DOHH2 (cell line): ENCODE data around the gene CASS4.
A peak's percentile ranks its signal among the peaks of the same experiment; 100 is the strongest.

Experiments used
- H3F3A ChIP-seq: fragments of 200-600 bp; sonication (generic), shearing (Covaris generic); 2 replicates; pipeline ENCODE4 v1.6.0; 2016; ENCODE audit warnings: antibody characterized with exemption, mild to moderate bottlenecking; ENCODE audit not compliant: control insufficient read depth, insufficient read depth
- H3K27ac ChIP-seq: fragments of 200-600 bp; sonication (generic); 2 replicates; pipeline ENCODE4 v1.5.1; 2014; ENCODE audit warnings: low read depth, mild to moderate bottlenecking, low read length, moderate library complexity
- H3K27me3 ChIP-seq: fragments of 200-600 bp; sonication (generic); 2 replicates; pipeline ENCODE4 v1.6.1; 2014; ENCODE audit warnings: mild to moderate bottlenecking, low read length, mixed read lengths; ENCODE audit not compliant: control insufficient read depth
- H3K36me3 ChIP-seq: fragments of 200-600 bp; sonication (generic); 2 replicates; pipeline ENCODE4 v1.6.1; 2014; ENCODE audit warnings: mild to moderate bottlenecking, low read length, moderate library complexity, mixed read lengths; ENCODE audit not compliant: control insufficient read depth
- H3K4me1 ChIP-seq: fragments of 200-600 bp; sonication (generic); 2 replicates; pipeline ENCODE4 v1.6.1; 2014; ENCODE audit warnings: mild to moderate bottlenecking, low read length, mixed read lengths; ENCODE audit not compliant: control insufficient read depth
- H3K4me2 ChIP-seq: fragments of 200-600 bp; sonication (generic); 2 replicates; pipeline ENCODE4 v1.6.0; 2014; ENCODE audit warnings: mild to moderate bottlenecking, low read length, moderate library complexity
- H3K4me3 ChIP-seq: fragments of 200-600 bp; sonication (generic); 2 replicates; pipeline ENCODE4 v1.5.1; 2014; ENCODE audit warnings: mild to moderate bottlenecking, low read length, mixed read lengths
- H3K79me2 ChIP-seq: fragments of 200-600 bp; sonication (generic); 2 replicates; pipeline ENCODE4 v1.6.1; 2014; ENCODE audit warnings: mild to moderate bottlenecking, low read length, mixed read lengths; ENCODE audit not compliant: control insufficient read depth
- H3K9me2 ChIP-seq: fragments of 200-600 bp; sonication (generic); replicated peaks from 2 replicates; pipeline ENCODE4 v1.6.1; 2014; ENCODE audit warnings: mild to moderate bottlenecking, low read length, mixed read lengths; ENCODE audit not compliant: control insufficient read depth
- H3K9me3 ChIP-seq: fragments of 200-600 bp; sonication (generic); 2 replicates; pipeline ENCODE4 v1.6.1; 2014; ENCODE audit warnings: antibody characterized with exemption, low read length, mixed read lengths; ENCODE audit not compliant: control insufficient read depth, insufficient read depth
- H4K20me1 ChIP-seq: fragments of 200-600 bp; sonication (generic); 2 replicates; pipeline ENCODE4 v1.6.0; 2014; ENCODE audit warnings: low read depth, mild to moderate bottlenecking, antibody characterized with exemption, low read length, moderate library complexity; ENCODE audit not compliant: control insufficient read depth, insufficient read depth
- EZH2phosphoT487 ChIP-seq: fragments of 200-600 bp; sonication (generic); IDR thresholded peaks from 2 replicates; pipeline ENCODE4 v1.6.1; 2017; ENCODE audit warnings: borderline replicate concordance, mild to moderate bottlenecking, antibody characterized with exemption, low read length, moderate library complexity, mixed read lengths
- TF ChIP-seq, protein P1 (sequence below): fragments of 200-600 bp; sonication (generic); IDR thresholded peaks from one replicate; pipeline ENCODE4 v1.5.1; 2014; ENCODE audit warnings: antibody characterized with exemption, mild to moderate bottlenecking, low read depth, low read length; ENCODE audit not compliant: poor library complexity, severe bottlenecking

CASS4 gene

DNA sequence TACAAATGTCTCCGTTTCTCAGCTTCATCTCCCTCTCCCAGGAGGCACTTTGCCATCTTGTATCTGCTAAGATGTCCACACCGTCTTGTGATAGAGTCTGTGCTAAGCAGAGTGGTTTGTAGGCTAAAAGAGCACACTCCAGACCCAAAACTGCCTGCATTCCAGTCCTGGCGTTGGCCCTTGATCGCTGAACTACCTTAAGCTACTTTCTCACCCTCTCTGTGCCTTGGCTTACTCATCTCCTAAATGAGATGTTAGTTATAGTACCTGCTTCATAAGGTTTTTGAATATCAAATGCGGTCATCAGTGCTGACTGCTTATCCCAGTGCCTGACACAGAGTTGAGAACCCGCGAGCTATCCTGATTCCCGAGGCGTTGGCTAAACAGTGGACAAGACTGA, 14.0 kb downstream of the CASS4 start:
- H3K36me3 ChIP-seq = no peaks in the 10 kb centered on the region
- no peak overlapping the region for H3K4me3 ChIP-seq
- no peaks in the 10 kb centered on the region for H3K9me2 ChIP-seq
- H3K79me2 ChIP-seq = no peaks in the 10 kb centered on the region
- H3K4me2 ChIP-seq = no peak overlapping the region
- H3K27ac ChIP-seq = no peak overlapping the region
- H3K27me3 ChIP-seq = no peaks in the 10 kb centered on the region; the same call in 1 of the 2 replicates
- H3F3A ChIP-seq = no peaks in the 10 kb centered on the region
- no peaks in the 10 kb centered on the region for H3K9me3 ChIP-seq
- peaks cover 29% of the 10 kb centered on the region for H3K4me1 ChIP-seq
- no peaks in the 10 kb centered on the region for H4K20me1 ChIP-seq
- TF ChIP-seq, protein P1, sequence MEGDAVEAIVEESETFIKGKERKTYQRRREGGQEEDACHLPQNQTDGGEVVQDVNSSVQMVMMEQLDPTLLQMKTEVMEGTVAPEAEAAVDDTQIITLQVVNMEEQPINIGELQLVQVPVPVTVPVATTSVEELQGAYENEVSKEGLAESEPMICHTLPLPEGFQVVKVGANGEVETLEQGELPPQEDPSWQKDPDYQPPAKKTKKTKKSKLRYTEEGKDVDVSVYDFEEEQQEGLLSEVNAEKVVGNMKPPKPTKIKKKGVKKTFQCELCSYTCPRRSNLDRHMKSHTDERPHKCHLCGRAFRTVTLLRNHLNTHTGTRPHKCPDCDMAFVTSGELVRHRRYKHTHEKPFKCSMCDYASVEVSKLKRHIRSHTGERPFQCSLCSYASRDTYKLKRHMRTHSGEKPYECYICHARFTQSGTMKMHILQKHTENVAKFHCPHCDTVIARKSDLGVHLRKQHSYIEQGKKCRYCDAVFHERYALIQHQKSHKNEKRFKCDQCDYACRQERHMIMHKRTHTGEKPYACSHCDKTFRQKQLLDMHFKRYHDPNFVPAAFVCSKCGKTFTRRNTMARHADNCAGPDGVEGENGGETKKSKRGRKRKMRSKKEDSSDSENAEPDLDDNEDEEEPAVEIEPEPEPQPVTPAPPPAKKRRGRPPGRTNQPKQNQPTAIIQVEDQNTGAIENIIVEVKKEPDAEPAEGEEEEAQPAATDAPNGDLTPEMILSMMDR = no peak
- TF ChIP-seq EZH2phosphoT487 = no peak

DNA sequence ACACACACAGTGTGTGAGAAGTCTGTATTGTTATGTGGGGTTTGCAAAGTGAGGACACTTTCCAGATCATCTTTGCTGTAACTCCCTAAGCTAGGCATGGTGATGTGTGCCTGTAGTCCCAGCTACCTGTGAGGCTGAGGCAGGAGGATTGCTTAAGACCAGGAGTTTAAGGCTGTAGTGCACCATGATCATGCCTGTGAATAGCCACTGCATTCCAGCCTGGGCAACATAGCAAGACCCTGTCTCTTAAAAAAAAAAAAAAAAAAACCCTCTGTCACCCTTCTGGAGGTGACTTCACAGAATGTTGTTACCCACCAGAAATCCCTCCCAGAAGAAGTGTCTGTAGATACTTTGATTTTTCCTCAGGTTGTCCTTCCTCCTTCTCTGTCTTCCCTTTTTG, 14.9 kb downstream of the CASS4 start:
- H3K36me3 ChIP-seq = no peaks in the 10 kb centered on the region
- H3K4me3 ChIP-seq = no peak overlapping the region
- H3K79me2 ChIP-seq = no peaks in the 10 kb centered on the region
- no peaks in the 10 kb centered on the region for H4K20me1 ChIP-seq
- TF ChIP-seq EZH2phosphoT487 = no peak
- TF ChIP-seq, protein P1 = no peak
- no peaks in the 10 kb centered on the region; the same call in 1 of the 2 replicates for H3K27me3 ChIP-seq
- H3K9me2 ChIP-seq = no peaks in the 10 kb centered on the region
- H3K4me2 ChIP-seq = no peak overlapping the region
- H3K27ac ChIP-seq = no peak overlapping the region
- H3F3A ChIP-seq = no peaks in the 10 kb centered on the region
- no peaks in the 10 kb centered on the region for H3K9me3 ChIP-seq
- H3K4me1 ChIP-seq = peaks cover 29% of the 10 kb centered on the region

DNA sequence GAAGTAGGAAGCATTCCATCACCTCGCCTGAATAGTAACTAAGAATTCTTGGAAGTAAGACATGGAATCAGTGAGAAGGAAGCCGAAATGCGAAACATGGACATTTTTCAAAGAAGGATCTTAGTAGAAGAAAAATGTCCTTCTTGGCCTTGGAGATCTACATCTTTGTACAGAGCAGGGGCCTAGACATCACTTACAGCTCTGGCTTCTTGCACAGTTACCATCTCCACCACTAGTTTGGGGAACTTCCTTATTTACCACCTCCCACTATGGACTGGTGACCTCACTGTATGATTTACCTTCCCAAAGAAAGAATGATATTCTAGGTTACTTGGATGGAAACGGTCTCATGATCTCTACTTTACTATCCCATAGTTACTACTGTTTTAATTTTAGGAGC, 15.7 kb downstream of the CASS4 start:
- Histone ChIP-seq H3K27me3 (no peaks in the 10 kb centered on the region; the same call in 1 of the 2 replicates), H3K79me2 (no peaks in the 10 kb centered on the region), H3K9me2 (no peaks in the 10 kb centered on the region), H3K27ac (no peak overlapping the region), H4K20me1 (no peaks in the 10 kb centered on the region), H3K9me3 (no peaks in the 10 kb centered on the region), H3K36me3 (no peaks in the 10 kb centered on the region), H3F3A (no peaks in the 10 kb centered on the region), H3K4me2 (no peak overlapping the region), H3K4me1 (peaks cover 29% of the 10 kb centered on the region), H3K4me3 (no peak overlapping the region)
- no peak for TF ChIP-seq EZH2phosphoT487
- TF ChIP-seq, protein P1 = no peak

DNA sequence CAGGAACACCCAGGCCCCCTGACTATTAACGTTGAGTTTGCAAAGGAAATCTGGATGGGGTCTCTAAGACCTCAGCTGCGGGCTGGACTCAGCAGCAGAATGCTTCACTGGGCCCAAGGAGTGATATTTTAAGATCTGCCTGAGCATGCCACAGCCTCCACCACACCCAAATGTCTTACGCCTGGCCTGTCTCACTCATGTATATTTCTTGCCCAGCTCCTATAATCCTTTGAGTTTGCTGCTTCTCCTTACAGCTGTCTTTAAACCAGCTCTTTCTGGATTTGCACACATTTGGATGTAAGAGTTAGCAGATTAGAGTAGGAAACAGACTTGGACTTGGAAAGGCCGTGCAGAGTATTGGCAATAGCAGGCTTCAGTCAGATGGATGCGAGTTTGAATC, 16.4 kb downstream of the CASS4 start:
- no peak for TF ChIP-seq EZH2phosphoT487
- TF ChIP-seq, protein P1 = no peak
- Histone ChIP-seq H3K27me3 (no peaks in the 10 kb centered on the region; the same call in 1 of the 2 replicates), H3K4me1 (peaks cover 29% of the 10 kb centered on the region), H3K4me3 (no peak overlapping the region), H3K4me2 (peak overlapping the region; percentile 54), H3K79me2 (no peaks in the 10 kb centered on the region), H4K20me1 (no peaks in the 10 kb centered on the region), H3K9me3 (no peaks in the 10 kb centered on the region), H3K9me2 (no peaks in the 10 kb centered on the region), H3K36me3 (no peaks in the 10 kb centered on the region), H3F3A (no peaks in the 10 kb centered on the region), H3K27ac (no peak overlapping the region)
